AG04450 (cell line): ENCODE data around the gene MAG. TPM values are rescaled to one million over a fixed set of nuclear protein-coding genes. Genes with fewer than 3 reads are reported as not detected.

ENCODE experiments used
- CTCF ChIA-PET: fragments of 300-600, 350-600 bp; formaldehyde crosslinking; extraction: SDS; loops from one replicate; lab custom pipeline; 2022; ENCODE audit warnings: antibody characterized with exemption, inconsistent platforms; lab: Charles Lee
- POLR2A ChIA-PET: fragments of 350-600 bp; formaldehyde crosslinking; extraction: SDS; loops from one replicate; lab custom pipeline; 2021; ENCODE audit warnings: antibody characterized with exemption, inconsistent platforms; lab: Yijun Ruan, JAX
- DNase-seq: peaks from one replicate; pipeline ENCODE4 v3.0.0-alpha.2; 2011; ENCODE audit warnings: low read depth, low spot score
- H3K27ac ChIP-seq: one replicate; pipeline ENCODE4 v1.5.1; 2012; ENCODE audit warnings: low read depth, low read length, control low read depth
- H3K27me3 ChIP-seq: one replicate; pipeline ENCODE4 v1.6.0; 2012; ENCODE audit warnings: low read length; ENCODE audit not compliant: control insufficient read depth, insufficient read depth
- H3K4me3 ChIP-seq: 2 replicates; pipeline ENCODE4 v1.5.1; 2011; ENCODE audit warnings: mild to moderate bottlenecking, low read depth, low read length, control low read depth
- H3K9me3 ChIP-seq: 2 replicates; pipeline ENCODE4 v1.5.1; 2012; ENCODE audit warnings: low read length; ENCODE audit not compliant: control insufficient read depth, insufficient read depth
- polyA plus RNA-seq: library from polyadenylated mRNA; depleted of rRNA; stranded (reverse); fragments of >200 nt; gene quantifications from 2 replicates; pipeline ENCODE4 v1.2.3, GENCODE V29; 2011
- TF ChIP-seq, protein P1 (sequence below): IDR thresholded peaks from 2 replicates; pipeline ENCODE4 v1.5.1; 2011; ENCODE audit warnings: low read depth, low read length, control low read depth, inconsistent platforms

Gene MAG
- polyA plus RNA-seq, 1 experiment, result not detected

DNA sequence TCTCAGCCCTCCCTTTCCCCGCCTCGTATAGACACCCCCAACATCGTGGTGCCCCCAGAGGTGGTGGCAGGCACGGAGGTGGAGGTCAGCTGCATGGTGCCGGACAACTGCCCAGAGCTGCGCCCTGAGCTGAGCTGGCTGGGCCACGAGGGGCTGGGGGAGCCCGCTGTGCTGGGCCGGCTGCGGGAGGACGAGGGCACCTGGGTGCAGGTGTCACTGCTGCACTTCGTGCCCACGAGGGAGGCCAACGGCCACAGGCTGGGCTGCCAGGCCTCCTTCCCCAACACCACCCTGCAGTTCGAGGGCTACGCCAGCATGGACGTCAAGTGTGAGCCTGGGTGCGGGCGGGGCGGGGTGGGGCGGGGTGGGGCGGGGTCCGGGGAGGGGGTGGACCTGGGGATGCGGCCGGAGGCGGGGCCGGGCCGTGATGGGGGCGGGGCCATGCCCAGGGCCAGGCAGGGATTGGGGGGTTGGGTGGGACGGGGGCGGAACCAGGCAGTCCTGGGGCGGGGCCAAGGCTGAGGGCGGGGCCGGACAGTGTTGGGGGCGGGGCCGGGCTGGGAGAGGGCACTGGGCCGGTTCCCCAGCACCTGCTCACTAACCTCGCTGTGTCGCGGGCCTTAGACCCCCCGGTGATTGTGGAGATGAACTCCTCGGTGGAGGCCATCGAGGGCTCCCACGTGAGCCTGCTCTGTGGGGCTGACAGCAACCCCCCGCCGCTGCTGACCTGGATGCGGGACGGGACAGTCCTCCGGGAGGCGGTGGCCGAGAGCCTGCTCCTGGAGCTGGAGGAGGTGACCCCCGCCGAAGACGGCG is 7.8 kb downstream of the MAG start:
- H3K4me3 ChIP-seq, result no peak overlapping the region
- ChIA-PET POLR2A (no interaction called here), CTCF (no interaction called here)
- no peak for DNase-seq
- peaks cover 16% of the 10 kb centered on the region; the same call in 1 of the 2 replicates for H3K9me3 ChIP-seq
- H3K27me3 ChIP-seq, result peaks cover 7% of the 10 kb centered on the region
- TF ChIP-seq, protein P1, sequence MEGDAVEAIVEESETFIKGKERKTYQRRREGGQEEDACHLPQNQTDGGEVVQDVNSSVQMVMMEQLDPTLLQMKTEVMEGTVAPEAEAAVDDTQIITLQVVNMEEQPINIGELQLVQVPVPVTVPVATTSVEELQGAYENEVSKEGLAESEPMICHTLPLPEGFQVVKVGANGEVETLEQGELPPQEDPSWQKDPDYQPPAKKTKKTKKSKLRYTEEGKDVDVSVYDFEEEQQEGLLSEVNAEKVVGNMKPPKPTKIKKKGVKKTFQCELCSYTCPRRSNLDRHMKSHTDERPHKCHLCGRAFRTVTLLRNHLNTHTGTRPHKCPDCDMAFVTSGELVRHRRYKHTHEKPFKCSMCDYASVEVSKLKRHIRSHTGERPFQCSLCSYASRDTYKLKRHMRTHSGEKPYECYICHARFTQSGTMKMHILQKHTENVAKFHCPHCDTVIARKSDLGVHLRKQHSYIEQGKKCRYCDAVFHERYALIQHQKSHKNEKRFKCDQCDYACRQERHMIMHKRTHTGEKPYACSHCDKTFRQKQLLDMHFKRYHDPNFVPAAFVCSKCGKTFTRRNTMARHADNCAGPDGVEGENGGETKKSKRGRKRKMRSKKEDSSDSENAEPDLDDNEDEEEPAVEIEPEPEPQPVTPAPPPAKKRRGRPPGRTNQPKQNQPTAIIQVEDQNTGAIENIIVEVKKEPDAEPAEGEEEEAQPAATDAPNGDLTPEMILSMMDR, result no peak
- H3K27ac ChIP-seq, result no peak overlapping the region

GRCh38 chr19:35300339-35300649 is 8.3 kb downstream of the MAG start:
- TF ChIP-seq, protein P1, result no peak
- Histone ChIP-seq H3K9me3 (peaks cover 16% of the 10 kb centered on the region; the same call in 1 of the 2 replicates), H3K27me3 (peaks cover 9% of the 10 kb centered on the region), H3K4me3 (no peak overlapping the region), H3K27ac (no peak overlapping the region)
- ChIA-PET CTCF (no interaction called here), POLR2A (no interaction called here)
- DNase-seq, result no peak

- peaks cover 9% of the 10 kb centered on the region for H3K27me3 ChIP-seq
- H3K27ac ChIP-seq, result no peak overlapping the region
- TF ChIP-seq, protein P1, result no peak
- ChIA-PET POLR2A (no interaction called here), CTCF (no interaction called here)
- peaks cover 16% of the 10 kb centered on the region; the same call in 1 of the 2 replicates for H3K9me3 ChIP-seq
- DNase-seq, result no peak
- no peak overlapping the region for H3K4me3 ChIP-seq
These were observed 10.0 kb downstream of the MAG start for GRCh38 chr19:35301961-35302360.

- no peak overlapping the region for H3K4me3 ChIP-seq
- H3K9me3 ChIP-seq, result peaks cover 16% of the 10 kb centered on the region; the same call in 1 of the 2 replicates
- DNase-seq, result no peak
- H3K27ac ChIP-seq, result no peak overlapping the region
- H3K27me3 ChIP-seq, result peaks cover 9% of the 10 kb centered on the region
- TF ChIP-seq, protein P1, result no peak
- POLR2A ChIA-PET, result no interaction called here
- CTCF ChIA-PET, result no interaction called here
These were observed 10.5 kb downstream of the MAG start for GRCh38 chr19:35302446-35302845.

- TF ChIP-seq, protein P1, result no peak
- Histone ChIP-seq H3K27me3 (peaks cover 9% of the 10 kb centered on the region), H3K27ac (no peak overlapping the region), H3K4me3 (no peak overlapping the region), H3K9me3 (peaks cover 10% of the 10 kb centered on the region; the same call in 1 of the 2 replicates)
- ChIA-PET CTCF (interaction anchor here (0.7 kb wide), 1 partner anchor 516 kb away, joined by 3 read pairs; no protein-coding TSS in a partner anchor), POLR2A (no interaction called here)
- DNase-seq, result no peak
These were observed 11.5 kb downstream of the MAG start for GRCh38 chr19:35303357-35303915.
